K562 (cell line): Measurements from ENCODE around the gene ACTR1B. TPM values are rescaled to one million over a fixed set of nuclear protein-coding genes. Genes with fewer than 3 reads are reported as not detected.

Experiments
- ATAC-seq: fragments of 200-7000 bp; cut with Tn5 transposase; 3 replicates; pipeline ENCODE4 v1.9.1; 2020; ENCODE audit warnings: moderate library complexity
- BruUV-seq: library from RNA; stranded (reverse); fragments of 400-500 nt; replicated peaks from 2 replicates; lab custom pipeline; 2021; lab: Mats Ljungman, UMichigan
- CTCF ChIA-PET: fragments of 300-600 bp; formaldehyde crosslinking; extraction: SDS; loops from one replicate; lab custom pipeline; 2021; ENCODE audit warnings: low intra/inter-chr PET ratio; lab: Yijun Ruan, JAX
- POLR2A ChIA-PET: fragments of 300-600, 350-650 bp; sonication (Branson Sonifier 250); formaldehyde crosslinking; extraction: SDS; loops from one replicate; lab custom pipeline; 2021; ENCODE audit warnings: antibody characterized with exemption, inconsistent platforms; lab: Yijun Ruan, JAX
- DNase-seq, 4 experiments: peaks; one replicate each; pipeline versions ENCODE4 v3.0.0 to v3.0.0-alpha.2; 2011 to 2018; ENCODE audit warnings: low spot score in 3 of 4, mixed read lengths in 3 of 4; ENCODE audit errors: extremely low read depth in 1 of 4
- FAIRE-seq: peaks from 2 replicates; lab custom pipeline; 2011; peaks lifted over from hg19 to GRCh38; lab: Jason Lieb, UNC
- H2AFZ ChIP-seq: 2 replicates; pipeline ENCODE4 v1.6.0; 2011; ENCODE audit warnings: low read depth, low read length, control low read depth, inconsistent platforms
- H3K27ac ChIP-seq: fragments of 200-600 bp; 3 replicates; pipeline ENCODE4 v1.8.0; 2011; ENCODE audit warnings: low read depth, mild to moderate bottlenecking, control low read depth, inconsistent platforms, low read length, moderate library complexity, mixed read lengths; ENCODE audit errors: extremely low read depth
- H3K27me3 ChIP-seq, 2 experiments: fragments of 300-600 bp in 1 of 2; 2 replicates in 1 of 2; 3 replicates in 1 of 2; pipeline versions ENCODE4 v1.6.0 to v1.8.0; 2011; ENCODE audit warnings: inconsistent platforms in 2 of 2, low read length in 2 of 2, mild to moderate bottlenecking in 1 of 2, mixed read lengths in 1 of 2, moderate library complexity in 1 of 2; ENCODE audit not compliant: control insufficient read depth in 2 of 2, insufficient read depth in 2 of 2
- H3K36me3 ChIP-seq: fragments of 300-600 bp; 3 replicates; pipeline ENCODE4 v1.8.0; 2011; ENCODE audit warnings: mild to moderate bottlenecking, low read length, inconsistent platforms; ENCODE audit not compliant: control insufficient read depth, insufficient read depth
- H3K4me1 ChIP-seq, 2 experiments: fragments of 200-600 bp in 1 of 2; replicated peaks in 1 of 2; 2 replicates in 1 of 2; 3 replicates in 1 of 2; pipeline versions ENCODE4 v1.5.1 to v1.8.0; 2011; ENCODE audit warnings: inconsistent platforms in 2 of 2, low read length in 2 of 2, mild to moderate bottlenecking in 1 of 2, mixed read lengths in 1 of 2, moderate library complexity in 1 of 2; ENCODE audit not compliant: control insufficient read depth in 2 of 2, insufficient read depth in 2 of 2
- H3K4me2 ChIP-seq: 2 replicates; pipeline ENCODE4 v1.6.1; 2011; ENCODE audit warnings: low read length, control low read depth, inconsistent platforms, mixed read lengths; ENCODE audit not compliant: insufficient read depth
- H3K4me3 ChIP-seq: fragments of 200-600 bp; sonication (generic), shearing (Covaris generic); 2 replicates; pipeline ENCODE4 v1.5.1; 2016; ENCODE audit warnings: control low read depth, inconsistent platforms
- H3K79me2 ChIP-seq: fragments of 200-600 bp; 3 replicates; pipeline ENCODE4 v1.8.0; 2011; ENCODE audit warnings: low read length, inconsistent platforms; ENCODE audit not compliant: control insufficient read depth, insufficient read depth
- H3K9ac ChIP-seq, 2 experiments: 2 replicates each; pipeline versions ENCODE4 v1.6.0 to v1.6.1; 2011; ENCODE audit warnings: low read depth in 2 of 2, low read length in 2 of 2, control low read depth in 1 of 2, inconsistent platforms in 1 of 2, mild to moderate bottlenecking in 1 of 2, mixed read lengths in 1 of 2; ENCODE audit not compliant: insufficient read depth in 1 of 2
- H3K9me1 ChIP-seq: one replicate; pipeline ENCODE4 v1.6.0; 2011; ENCODE audit warnings: inconsistent platforms, mild to moderate bottlenecking, low read length, moderate library complexity; ENCODE audit not compliant: control insufficient read depth, insufficient read depth
- H3K9me3 ChIP-seq: replicated peaks from 2 replicates; pipeline ENCODE4 v1.5.1; 2011; ENCODE audit warnings: low read depth, low read length, inconsistent platforms; ENCODE audit not compliant: control insufficient read depth, insufficient read depth
- H4K20me1 ChIP-seq: replicated peaks from 2 replicates; pipeline ENCODE4 v1.6.1; 2011; ENCODE audit warnings: low read length, inconsistent platforms, mixed read lengths; ENCODE audit not compliant: control insufficient read depth, insufficient read depth
- ELF4 ChIP-seq: fragments of 450-650 bp; formaldehyde crosslinking; IDR thresholded peaks from 2 replicates; pipeline ENCODE4 v1.4.0; 2022; ENCODE audit warnings: missing genetic modification characterization
- NFIX ChIP-seq: fragments of 250-450 bp; sonication (Bioruptor Pico); IDR thresholded peaks from 2 replicates; pipeline ENCODE4 v1.4.0; 2020; ENCODE audit warnings: low read depth, mild to moderate bottlenecking, moderate library complexity
- POLR2A ChIP-seq: fragments of 450-650 bp; conservative IDR thresholded peaks from 2 replicates; pipeline ENCODE4 v1.6.1; 2016
- POLR2B ChIP-seq: fragments of 450-650 bp; IDR thresholded peaks from 2 replicates; pipeline ENCODE4 v1.6.1; 2018; ENCODE audit warnings: low read depth; ENCODE audit not compliant: partially characterized antibody
- POLR2G ChIP-seq: fragments of 200-400 bp; formaldehyde crosslinking; IDR thresholded peaks from 2 replicates; pipeline ENCODE4 v1.6.1; 2017; ENCODE audit warnings: low read depth, mild to moderate bottlenecking, antibody characterized with exemption, low read length, moderate library complexity
- RBFOX2 ChIP-seq: fragments of 200-400 bp; formaldehyde crosslinking; IDR thresholded peaks from 2 replicates; pipeline ENCODE4 v1.6.1; 2017; ENCODE audit warnings: low read depth, mild to moderate bottlenecking, low read length, moderate library complexity
- WGBS: fragments of 100-300 bp; shearing (Covaris generic); methylation state at CpG from one replicate; pipeline ENCODE4 v1.1.6; 2016; ENCODE audit warnings: low coverage, mixed read lengths; ENCODE audit not compliant: insufficient coverage; ENCODE audit errors: missing lambda C conversion rate; 5-methylcytosine and 5-hydroxymethylcytosine counted together
- in situ Hi-C: fragments of 300-500 bp; cut with MboI; formaldehyde crosslinking; loops from 4 replicates; pipeline ENCODE4 v1.15.0; 2018; ENCODE audit warnings: inconsistent platforms, mixed read lengths
- intact Hi-C: fragments of 100-400 bp; cut with micrococcal nuclease; formaldehyde crosslinking; loops from 2 replicates; pipeline ENCODE4 v1.14.2; 2022
- polyA plus RNA-seq, 8 experiments: library from polyadenylated mRNA; depleted of rRNA in 4 of 8; stranded (reverse) in 5 of 8; unstranded in 3 of 8; fragments of >200 nt; fragmentation: Nextera tagmentation in 2 of 8; fragmentation: Illumina TruSeq in 1 of 8; extraction: Ambion mirVana in 2 of 8; extraction: Trizol in 1 of 8; gene quantifications; 2 replicates each; pipeline versions ENCODE4 v1.2.1 to v1.2.3, GENCODE V29; 2011 to 2014; ENCODE audit warnings: inconsistent platforms in 1 of 8, missing spikeins in 1 of 8
- total RNA-seq, 7 experiments: library from RNA; depleted of rRNA in 6 of 7; stranded (reverse); fragments of >200 nt in 6 of 7; fragmentation: Illumina TruSeq in 2 of 7; extraction: Trizol in 2 of 7; gene quantifications; 2 replicates each; pipeline versions ENCODE4 v1.2.1 to v1.2.3, GENCODE V29; 2011 to 2021; ENCODE audit warnings: low replicate concordance in 1 of 7

ACTR1B gene
- total and polyA plus RNA-seq, 9 of the 15 experiments (the other 6 are each of a cell fraction or from before 2014, with no cell fraction given), result 0.49 to 42.3 (median 22.5) TPM

DNA sequence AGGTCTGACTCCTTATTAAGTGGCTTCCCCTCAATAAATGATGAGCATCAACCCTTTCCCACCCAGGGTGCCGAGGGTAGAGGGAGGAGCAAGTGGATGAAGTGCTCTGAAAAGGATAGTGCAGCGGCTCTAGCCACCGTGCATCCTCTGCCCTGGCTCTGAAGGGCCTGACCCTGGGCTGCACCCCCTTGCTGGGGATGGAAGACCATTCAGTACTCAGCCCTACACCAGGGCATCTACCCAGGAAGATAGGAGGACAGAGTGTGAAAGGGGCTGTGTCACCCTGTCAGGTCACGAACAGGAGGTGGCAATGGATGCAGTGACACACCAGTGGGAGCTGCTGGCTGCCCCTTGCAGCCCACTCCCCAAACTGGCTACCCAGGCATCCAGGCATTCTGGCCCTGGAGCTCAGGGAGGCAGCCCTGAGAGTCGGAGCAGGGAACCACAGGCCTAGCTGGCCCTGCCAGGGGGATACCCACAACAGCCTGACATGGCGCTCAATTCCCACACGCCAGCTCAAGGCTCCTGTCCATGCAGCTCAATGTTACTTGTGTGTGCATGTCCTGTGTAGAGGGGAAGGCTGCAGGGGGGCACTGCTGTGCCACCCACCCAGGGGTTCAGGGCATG lies 7.6 kb downstream of the ACTR1B start:
- Histone ChIP-seq H3K27ac (no peak overlapping the region), H3K9ac (peak overlapping the region in 1 of 2 experiments; percentile 47; a peak in 2 of 4 replicates), H3K9me1 (peaks cover 5% of the 10 kb centered on the region), H3K4me3 (no peak overlapping the region), H3K79me2 (peaks cover 15% of the 10 kb centered on the region), H4K20me1 (no peaks in the 10 kb centered on the region; the same call in 1 of the 2 replicates), H3K36me3 (peaks cover 53% of the 10 kb centered on the region; the same call in 2 of the 3 replicates), H3K4me1 (peaks cover 5 to 43% of the 10 kb centered on the region in 2 experiments; a peak in 3 of 5 replicates), H3K4me2 (no peak overlapping the region), H3K9me3 (no peaks in the 10 kb centered on the region), H3K27me3 (no peaks in the 10 kb centered on the region), H2AFZ (no peak overlapping the region)
- WGBS, result 89% methylated on average over 7 of the region's 7 CpGs
- ChIA-PET CTCF (no interaction called here), POLR2A (interaction anchor here (1.1 to 11.8 kb wide), 3 partner anchors 8 to 17 kb away, joined by 3 to 135 read pairs (median 25); partner anchors contain the start of genes ACTR1B and COX5B)
- in situ Hi-C loops, result no loop called here
- no peak for FAIRE-seq
- BruUV-seq, result no TSS peak
- no peak for ATAC-seq
- no peak for DNase-seq
- intact Hi-C loops, result no loop called here
- peak; percentile 52; the same call in 1 of the 2 replicates for TF ChIP-seq POLR2G
- peak; percentile 35; the same call in 1 of the 2 replicates for TF ChIP-seq RBFOX2
- TF ChIP-seq ELF4 (CRISPR knock-in tag), result no peak

DNA sequence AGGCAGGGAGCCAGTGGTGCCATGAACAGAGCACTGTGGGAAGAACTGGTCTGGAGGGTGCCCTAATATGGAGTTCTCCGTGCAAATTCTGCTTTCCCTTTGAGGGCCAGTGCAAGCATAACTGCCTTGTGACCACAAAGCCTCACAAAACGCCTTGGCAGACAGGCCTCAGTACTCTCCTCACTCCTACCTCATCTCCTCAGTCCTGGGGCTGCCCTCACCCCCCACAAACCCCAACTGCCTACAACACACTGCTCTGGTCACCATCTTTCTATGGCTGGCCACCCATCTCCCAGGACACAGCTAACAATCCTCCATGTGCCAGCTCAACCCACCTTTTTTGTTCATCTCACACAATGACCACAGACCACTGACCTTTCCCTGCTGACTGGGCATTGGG lies 9.1 kb downstream of the ACTR1B start:
- ATAC-seq, result peak; percentile 13
- Histone ChIP-seq H3K4me1 (peaks cover 0 to 29% of the 10 kb centered on the region in 2 experiments; a peak in 3 of 5 replicates), H2AFZ (no peak overlapping the region), H3K27ac (no peak overlapping the region), H3K9ac (peak overlapping the region in 1 of 2 experiments; percentile 59; a peak in 1 of 4 replicates)
- CTCF ChIA-PET, result no interaction called here
- peak; percentile 36 for TF ChIP-seq POLR2B
- peak; percentile 48; the same call in 1 of the 2 replicates for TF ChIP-seq POLR2A
- no peak for TF ChIP-seq NFIX (CRISPR knock-in tag)
- TF ChIP-seq, all 486 proteins: peak for 2
- intact Hi-C loops, result no loop called here
- 36% methylated on average over 2 of the region's 2 CpGs for WGBS
- no TSS peak for BruUV-seq
- POLR2A ChIA-PET, result interaction anchor here (3.3 to 11.8 kb wide), 2 partner anchors 9 kb away, joined by 25 to 135 read pairs; partner anchors contain the start of genes ACTR1B and COX5B
- Histone ChIP-seq H3K79me2 (0 out of 3 replicates have a peak, but pooled peaks cover under 1% of the 10 kb centered on the region), H4K20me1 (no peaks in the 10 kb centered on the region), H3K27me3 (no peaks in the 10 kb centered on the region), H3K4me2 (no peak overlapping the region), H3K4me3 (no peak overlapping the region), H3K9me1 (peaks cover 2% of the 10 kb centered on the region), H3K9me3 (no peaks in the 10 kb centered on the region), H3K36me3 (peaks cover 48% of the 10 kb centered on the region; the same call in 2 of the 3 replicates)
- in situ Hi-C loops, result no loop called here
- FAIRE-seq (no peak), DNase-seq (no peak)
